GM12892 (cell line): ENCODE results near the gene MLPH.

Experiments
- POLR2A ChIP-seq: IDR thresholded peaks from 2 replicates; pipeline ENCODE4 v1.6.1; 2011; ENCODE audit warnings: low read depth, low read length, control low read depth
- POLR2AphosphoS5 ChIP-seq: IDR thresholded peaks from 2 replicates; pipeline ENCODE4 v1.6.1; 2011; ENCODE audit warnings: low read depth, low read length, control low read depth

GRCh38 chr2:237507512-237507911, 20.5 kb downstream of the MLPH start:
- no peak for TF ChIP-seq POLR2A
- TF ChIP-seq POLR2AphosphoS5 = no peak
